HG03025 (cell line): ENCODE measurements around the gene C1S.
"Not testable (repeated sequence)": the region's sequence is repeated elsewhere in the genome, so short reads cannot be mapped to it uniquely, and the experiment has no call there.

Source experiments
- ATAC-seq: cut with Tn5 transposase; IDR thresholded peaks from one replicate; pipeline ENCODE4 v1.9.1; 2021; ENCODE audit warnings: mild to moderate bottlenecking, moderate library complexity; ENCODE audit not compliant: unreplicated experiment, low FRiP score

Gene C1S

DNA sequence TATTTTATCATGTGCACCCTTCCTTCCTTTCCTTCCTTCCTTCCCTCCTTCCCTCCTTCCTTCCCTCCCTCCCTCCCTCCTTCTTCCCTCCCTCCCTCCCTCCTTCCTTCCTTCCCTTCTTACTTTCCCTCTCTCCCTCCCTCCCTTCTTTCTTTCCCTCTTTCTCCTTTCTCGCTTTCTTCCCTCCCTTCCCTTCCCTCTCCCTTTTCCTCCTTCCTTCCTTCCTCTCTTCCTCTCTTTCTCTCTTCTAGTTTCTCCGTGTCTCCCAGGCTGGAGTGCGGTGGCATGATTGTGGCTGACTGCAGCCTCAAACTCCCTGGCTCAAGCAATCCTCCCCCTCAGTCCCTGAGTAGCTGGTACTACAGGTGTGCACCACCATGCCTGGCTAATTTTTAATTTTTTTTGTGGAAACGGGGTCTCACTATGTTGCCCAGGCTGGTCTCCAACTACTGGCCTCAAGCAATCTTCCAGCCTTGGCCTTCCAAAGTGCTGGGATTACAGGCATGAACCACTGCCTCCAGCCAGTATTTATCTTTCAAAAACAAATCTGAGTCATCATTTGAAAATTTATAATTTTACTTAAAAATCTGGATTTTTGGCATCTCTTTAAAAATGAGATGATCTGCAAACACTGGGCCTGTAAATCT, 40.7 kb downstream of the C1S start:
- ATAC-seq = no peak

DNA sequence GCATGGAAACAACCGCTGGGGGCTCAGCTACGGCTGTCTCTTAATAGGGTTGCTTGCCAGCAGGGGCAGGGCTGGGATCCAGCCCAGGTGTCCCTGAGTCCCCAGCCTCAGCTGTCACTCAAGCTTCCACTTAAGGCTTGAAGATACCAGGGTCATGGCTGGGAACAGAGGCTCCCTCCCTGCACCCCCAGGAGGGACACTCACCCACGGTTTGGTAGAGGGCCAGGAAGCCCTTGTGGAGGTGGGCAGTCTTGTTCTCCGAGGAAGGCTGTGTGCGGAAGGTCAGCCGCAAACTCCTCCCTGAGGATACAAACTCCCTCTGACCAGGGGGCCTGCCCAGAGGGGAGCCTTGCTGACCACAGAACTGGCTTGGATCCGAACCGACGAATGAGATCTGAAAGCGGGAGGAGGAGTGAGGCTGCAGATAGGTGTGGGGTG, 41.2 kb downstream of the C1S start:
- ATAC-seq = no peak

DNA sequence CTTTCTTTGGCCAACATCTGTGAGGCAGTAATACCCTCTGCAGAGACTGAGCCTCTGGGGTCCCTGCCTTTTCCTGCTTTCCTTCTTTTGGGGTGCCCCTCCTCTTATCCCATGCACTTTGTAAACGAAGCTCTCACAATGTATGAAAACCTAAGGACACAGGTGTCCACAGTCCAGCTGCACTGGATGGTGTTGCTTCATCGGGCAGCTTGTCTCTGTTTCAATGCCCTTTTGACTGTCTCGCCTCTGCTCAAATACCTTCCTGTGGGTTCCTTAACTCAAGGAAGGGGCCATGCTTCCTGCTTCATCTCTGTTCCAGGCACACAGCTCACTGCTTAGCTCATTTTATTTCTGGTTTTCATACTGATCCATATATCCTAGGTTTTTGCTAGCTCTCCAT, 42.1 kb downstream of the C1S start:
- no peak for ATAC-seq

DNA sequence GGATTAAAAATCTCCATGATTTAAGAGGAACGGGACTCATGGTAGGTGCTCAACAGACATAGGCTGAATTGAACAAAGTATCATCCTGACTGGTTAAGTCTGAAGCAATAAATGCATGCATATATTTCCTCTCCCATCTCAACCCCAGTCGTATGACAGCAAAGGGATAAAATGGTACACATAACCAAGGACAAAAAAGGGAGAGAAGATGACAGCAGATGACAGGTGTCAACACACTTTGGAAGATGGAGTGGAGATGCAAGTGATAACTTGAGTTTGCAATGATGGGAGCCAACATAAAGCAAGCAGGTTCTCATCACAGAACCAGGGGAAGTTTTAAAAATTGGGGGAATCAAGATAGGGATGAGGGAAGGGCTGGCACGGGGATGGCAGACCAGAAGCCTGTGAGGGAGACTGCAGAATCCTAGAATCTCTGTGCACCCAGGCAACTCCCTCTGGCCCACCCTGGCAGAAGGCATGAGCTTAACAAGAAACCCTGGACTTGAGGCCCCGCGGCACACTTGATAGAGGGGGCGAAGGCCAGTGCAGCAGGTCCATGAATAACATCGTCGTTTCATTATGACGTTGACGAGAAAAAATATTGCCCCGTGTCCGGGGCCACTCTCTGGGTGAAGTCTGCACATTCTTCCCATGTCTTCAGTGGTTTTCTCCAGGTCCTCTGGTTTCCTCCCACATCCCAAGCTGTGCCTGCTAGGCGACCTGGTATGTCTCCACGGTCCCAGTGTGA, 43.5 kb downstream of the C1S start:
- no peak for ATAC-seq

DNA sequence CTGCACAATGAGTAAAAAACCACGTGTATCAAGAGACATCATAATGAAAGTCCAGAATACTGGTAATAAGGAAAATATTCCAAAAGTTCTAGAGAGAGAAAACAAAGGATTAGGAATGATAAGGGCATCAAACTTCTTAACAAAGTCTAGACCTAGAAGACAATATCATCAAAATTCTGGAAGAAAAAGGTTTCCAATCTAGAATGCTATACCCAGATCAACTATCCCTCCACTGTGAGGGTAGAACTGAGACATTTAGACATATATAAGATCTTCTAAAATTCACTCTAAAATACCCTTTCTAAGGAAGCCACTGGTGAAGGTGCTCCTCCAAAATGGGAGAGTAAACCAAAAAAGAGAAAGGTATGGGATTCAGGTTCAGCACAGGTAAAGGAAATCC, 45.6 kb downstream of the C1S start:
- ATAC-seq = no peak

DNA sequence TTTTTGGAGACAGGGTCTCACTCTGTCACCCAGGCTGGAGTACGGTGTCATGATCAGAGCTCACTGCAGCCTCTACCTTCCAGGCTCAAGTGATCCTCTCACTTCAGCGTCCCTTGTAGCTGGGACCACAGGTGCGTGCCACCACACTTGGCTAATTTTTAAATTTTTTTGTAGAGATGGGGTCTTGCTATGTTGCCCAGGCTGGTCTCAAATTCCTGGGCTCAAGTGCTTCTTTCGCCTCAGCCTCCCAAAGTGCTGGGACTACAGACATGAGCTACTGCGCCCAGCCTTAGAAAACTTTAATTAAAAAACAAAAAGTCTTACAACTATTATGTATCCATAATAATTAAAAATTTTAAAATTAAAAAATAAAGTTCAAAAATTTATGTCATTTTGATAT, 46.7 kb downstream of the C1S start:
- ATAC-seq = not testable (repeated sequence)

DNA sequence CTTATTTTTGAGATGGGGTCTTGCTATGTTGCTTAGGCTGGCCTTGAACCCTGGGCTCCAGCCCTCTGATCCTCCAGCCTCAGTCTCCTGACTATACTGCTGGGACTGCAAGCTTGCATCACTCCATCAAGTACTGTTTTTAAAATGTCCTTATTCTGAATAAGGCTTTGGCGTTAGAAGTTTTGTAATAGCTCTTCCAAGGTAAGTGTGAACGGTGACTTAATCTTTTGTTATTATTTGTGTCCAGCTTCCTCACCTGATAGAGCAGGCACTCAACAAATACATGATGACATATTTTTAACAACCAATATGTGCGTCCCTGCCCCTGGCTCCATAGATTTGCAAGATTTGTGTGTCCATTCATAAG, 47.1 kb downstream of the C1S start:
- ATAC-seq = no peak

DNA sequence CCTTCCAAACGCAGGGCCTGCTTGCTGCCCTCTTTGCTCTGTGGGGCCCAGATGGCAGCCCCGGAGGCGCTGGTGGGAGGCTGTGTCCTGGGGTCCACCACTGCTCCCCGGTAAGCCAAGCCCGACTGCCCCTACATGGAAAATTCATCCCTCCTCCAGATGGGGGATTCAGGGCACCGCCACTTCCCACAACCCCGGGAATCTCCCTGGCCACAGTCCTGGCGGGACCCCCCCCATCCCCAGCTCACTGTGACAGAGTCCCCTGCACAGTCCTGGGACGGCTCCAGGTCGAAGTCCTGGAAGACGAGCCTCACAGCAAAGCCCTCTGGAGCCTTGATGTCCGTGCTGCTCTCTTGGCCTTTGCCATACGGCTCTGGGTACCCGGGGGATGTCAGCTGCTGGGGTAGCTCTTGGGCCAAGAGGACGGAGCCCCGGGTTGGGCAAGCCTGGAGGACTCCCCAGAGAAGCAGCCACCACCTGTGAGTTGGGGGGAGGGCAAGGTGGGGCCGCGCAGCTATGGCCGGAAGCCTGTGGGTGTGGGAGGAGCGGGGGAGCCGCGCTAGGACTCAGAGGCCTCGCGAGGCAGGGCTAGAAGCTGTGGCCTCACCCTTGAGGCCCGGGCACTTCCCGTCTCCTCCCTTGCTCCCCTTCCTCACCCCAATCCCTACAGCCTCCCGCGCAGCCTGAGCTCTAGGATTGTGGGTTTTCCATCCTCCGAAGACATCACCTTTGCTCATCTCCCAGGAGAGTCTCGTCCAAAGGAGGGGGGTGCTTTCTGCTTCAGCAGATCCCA, 47.7 kb downstream of the C1S start:
- ATAC-seq = peak; percentile 73

DNA sequence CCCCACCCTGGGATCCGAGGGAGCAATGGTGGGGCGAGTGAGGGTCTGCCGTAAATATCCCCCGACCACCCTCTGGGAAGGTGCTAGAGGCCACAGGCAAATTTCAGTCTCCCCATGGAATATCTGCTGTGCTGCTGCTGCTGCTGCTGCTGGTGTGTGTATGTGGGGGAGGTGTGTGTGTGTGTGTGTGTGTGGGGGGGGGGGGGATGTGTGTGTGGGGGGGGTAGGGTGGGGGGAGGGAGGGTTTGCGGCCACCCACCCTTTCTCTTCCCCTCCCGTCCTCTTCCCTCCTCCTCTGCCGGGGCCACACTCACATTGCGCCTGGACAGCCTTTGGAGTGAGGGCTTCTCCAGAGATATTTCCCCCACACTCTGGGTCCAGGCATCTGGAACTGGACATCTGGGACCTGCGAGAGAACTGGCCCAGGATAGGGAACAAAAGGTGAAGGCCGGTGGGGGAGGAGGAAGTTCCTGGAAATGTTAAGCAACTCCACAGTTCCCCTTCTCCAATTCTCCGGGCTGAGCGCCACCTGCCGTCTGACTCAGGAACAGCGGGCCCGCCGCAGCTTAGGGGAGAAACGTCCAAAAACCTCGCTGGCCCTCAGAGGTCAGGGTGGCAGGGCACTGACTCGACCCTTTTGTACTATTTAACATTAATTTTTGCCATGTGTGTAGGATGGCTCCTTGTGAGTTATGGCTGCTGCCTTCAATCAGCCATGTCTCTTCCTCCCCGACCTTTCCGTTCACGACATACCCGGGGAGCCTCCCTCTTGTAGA, 48.5 kb downstream of the C1S start, which contains the start of gene C1RL:
Gene C1RL (minus strand): TSS at position 419 of the 776 bp plus-strand sequence. CDS start 34 bp downstream, at position 385.
- no peak for ATAC-seq

DNA sequence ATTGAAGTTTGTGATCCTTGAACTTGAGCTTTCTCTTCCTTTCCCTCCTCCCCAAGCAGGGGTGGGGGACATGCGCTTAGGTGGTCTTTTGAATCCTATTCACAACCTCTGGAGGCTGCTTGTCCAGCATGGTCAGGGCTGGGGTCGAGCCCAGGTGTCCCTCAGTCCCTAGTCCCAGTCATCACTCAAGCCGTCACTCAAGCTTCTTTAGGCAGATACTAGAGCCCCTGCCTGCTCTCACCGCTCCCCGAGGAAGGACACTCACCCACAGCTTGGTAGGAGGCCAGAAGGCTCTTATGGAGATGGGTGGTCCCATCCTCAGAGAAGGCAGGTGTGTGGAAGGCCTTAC, 49.0 kb downstream of the C1S start:
- no peak for ATAC-seq

DNA sequence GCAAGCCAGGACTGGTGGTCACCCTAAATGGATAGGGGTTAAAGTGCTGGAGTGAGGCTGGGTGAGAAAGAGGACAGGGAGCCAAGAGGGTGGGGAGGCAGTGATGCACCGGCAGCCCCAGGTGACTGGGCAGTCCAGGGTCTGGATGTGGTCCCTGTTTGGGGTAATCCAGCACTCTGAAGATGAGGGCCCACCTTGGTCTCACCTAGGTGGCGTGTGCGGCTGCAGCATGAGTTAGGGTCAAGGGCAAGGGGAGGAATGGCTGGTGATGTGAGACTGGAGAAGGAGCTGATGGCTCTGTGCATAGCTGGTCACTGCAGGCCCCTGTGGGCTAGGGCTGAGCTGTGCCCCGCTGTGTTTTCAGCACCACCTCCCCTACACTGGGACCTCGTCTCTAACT, 50.1 kb downstream of the C1S start:
- no peak for ATAC-seq

DNA sequence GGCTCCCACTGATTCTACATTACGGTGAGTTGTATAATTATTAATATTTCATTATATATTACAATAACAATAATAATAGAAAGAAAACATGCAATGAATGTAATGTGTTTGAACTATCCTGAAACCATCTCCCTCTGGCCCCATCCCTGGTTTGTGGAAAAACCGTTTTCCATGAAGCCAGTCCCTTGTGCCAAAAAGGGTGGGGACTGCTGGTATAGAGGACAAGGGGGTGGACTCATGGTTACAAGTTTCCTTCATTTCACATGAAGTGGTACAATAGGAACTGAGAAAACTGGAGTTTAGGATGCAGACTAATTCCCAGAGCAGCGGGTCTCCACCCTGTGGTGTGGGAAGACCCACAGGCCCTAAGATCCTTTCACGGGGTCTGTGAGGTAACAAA, 51.5 kb downstream of the C1S start:
- no peak for ATAC-seq

DNA sequence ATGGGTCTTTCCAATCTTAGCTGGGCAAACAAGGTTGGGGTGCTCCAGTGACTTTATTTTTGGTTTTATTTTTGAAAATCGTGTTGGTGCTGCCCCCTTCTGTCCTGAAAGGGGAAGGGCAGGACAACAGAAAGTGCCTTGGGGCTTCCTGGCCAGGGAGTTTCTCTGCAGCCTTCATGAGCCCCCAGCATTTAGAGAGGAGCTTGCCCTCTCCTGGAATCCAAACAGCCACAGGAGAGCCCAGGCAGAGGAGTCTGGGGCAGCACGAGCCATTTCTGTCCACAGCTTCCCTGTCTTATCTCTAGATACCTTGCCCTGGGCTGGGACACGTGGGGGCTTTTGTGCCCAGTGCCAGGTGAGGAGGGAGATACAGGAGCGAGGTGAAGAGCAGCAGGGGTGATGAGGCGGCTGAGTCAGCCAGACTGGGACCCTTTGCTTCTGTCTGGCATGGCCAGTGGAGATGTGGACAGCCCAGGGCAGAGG, 52.9 kb downstream of the C1S start:
- no peak for ATAC-seq

DNA sequence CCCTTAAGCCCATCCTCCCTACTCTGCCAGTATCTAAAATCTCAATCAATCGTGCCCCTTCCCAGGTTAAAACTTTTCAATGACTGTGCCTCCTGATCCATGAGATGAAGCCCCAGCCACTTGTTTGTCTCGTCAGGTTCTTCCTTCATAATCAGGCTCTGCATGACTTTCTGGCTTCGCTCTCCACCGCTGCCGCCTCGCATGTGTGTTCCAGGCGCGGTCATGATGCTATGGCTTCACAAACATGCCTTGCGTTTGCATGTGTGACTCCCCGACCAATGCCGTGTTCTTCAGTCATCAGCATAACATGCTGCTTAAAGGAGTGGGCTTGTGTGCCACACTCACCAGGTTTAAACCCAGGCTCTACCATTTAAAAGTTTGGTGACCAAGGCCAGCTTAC, 53.5 kb downstream of the C1S start:
- no peak for ATAC-seq

DNA sequence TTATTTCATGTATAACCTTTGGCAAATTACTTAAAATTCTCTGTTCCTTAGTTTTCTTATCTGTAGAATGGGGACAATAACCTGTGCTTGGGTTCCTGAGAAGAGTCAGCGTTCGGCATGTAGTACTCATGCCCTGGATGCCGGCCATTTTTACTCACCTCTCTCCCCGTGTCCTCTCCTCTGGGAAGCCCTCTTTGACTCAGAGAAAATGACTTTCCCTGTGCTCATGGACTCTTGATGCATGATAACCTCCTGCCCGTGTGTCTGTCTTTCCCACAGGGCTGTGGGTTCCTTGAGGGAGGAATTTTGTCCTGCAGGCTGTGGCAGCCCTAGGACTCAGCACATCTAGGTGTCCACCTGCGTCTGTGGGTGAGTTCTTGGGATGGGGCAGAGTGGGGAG, 54.3 kb downstream of the C1S start:
- ATAC-seq = no peak

DNA sequence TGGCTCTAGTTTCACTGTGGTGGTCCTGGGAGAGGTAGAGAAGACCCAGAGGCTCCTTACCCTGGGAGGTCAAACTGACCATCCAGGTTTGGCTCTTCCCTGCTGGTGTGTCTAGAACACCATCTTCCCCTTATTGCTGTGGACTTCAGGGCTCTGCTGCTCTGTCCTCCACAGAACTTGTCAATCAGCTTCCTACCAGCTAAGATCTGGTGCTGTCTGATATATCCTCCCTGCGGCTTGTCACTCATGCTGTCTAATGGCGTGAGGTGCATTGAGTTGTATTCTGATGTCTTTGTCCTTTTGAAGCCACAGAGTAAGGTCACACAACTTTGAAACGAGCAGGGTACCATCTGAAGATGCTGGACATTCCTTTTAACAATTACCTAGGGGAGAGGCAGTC, 55.7 kb downstream of the C1S start:
- no peak for ATAC-seq

DNA sequence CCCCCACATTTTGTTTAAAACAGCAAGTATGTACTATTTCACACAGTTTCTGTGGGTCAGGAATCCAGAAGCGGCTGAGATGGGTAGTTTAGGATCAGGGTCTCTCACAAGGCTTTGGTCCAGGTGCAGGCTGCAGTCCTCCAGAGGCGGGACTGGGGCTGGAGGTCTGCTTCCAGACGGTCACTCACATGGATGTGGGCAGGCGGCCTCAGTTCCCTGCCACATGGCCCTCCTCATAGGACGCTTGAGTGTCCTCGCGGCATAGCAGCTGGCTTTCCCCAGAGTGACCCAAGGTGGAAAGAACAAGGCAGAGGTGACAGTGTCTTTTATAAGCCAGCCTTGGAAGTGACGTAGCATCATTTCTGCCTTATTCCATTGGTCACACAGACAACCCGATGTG, 56.4 kb downstream of the C1S start:
- no peak for ATAC-seq

DNA sequence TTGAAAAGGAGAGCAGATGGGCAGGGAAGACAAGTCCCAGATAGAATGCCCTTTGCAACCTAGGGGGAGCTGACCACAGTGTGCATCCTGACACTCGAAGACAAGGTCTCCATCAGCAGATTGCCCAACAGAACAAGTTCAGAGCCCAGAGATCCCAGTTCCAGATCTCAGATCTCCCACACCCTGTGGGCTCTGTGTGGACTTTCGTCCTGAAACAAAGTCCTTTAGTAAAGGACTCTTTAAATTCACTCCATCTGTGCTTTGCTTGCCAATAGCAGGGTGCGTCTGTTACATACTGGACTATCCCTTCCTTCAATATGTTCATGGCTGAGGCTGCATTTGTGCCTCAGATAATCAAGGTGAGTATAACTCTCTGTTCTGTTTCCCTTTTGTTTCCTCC, 57.2 kb downstream of the C1S start:
- no peak for ATAC-seq

DNA sequence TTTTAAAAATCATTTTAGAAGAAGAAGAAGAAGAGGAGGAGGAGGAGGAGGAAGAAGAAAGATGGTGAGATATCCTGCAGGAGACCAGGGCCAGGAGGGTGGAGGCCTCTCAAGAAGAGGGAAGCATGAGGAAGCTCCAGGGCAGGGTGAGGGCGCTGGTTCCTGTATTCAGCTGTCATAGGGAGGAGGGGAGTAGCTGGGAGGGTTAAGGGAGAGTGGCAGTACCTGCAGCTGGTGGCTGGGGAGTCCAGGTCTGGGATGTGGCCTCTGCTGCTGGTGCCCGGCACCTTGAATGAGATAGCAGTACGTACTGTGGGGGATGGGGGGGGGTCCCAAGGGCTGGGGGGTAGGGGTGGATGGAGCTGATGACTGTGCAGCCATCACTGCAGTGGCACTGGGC, 58.4 kb downstream of the C1S start:
- no peak for ATAC-seq

DNA sequence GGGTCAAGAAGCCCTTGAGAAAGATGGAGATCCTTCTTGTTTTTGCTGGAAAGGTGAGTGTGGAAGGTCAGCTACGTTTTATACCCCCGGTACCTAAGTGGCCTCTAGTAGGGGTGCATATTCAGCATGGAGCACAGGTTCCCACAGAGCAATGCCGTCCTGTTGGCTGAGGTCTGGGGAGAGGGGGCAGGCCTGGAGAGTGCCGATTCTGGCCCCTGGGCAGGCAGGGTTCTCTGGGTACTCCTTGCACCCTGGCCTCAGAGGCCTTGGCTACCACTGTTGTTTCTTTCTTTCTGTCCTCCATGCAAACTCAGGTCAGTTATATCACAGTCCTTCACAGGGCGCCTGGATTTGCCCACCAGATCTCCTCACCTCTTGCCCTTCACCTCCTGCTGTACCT, 59.6 kb downstream of the C1S start:
- no peak for ATAC-seq
